ENCODE data around the gene ZNF17.
"Not testable (repeated sequence)": the region's sequence is repeated elsewhere in the genome, so short reads cannot be mapped to it uniquely, and the experiment has no call there.

ZNF17 gene

GRCh38 chr19:57410877-57411671, at the start of gene ZNF17:
TSS of gene ZNF17 (plus strand) at chr19:57411161. CDS start at chr19:57413616, 2,455 bp downstream.
- H3K27ac ChIP-seq, result no peak within 1 kb of the TSS
- DNase-seq (ENCODE audit: low read depth, low spot score), result peak; percentile 73

GRCh38 chr19:57362419-57362818, 48.5 kb upstream of the ZNF17 start:
- peak overlapping the region; percentile 61 for H3K27ac ChIP-seq

DNA sequence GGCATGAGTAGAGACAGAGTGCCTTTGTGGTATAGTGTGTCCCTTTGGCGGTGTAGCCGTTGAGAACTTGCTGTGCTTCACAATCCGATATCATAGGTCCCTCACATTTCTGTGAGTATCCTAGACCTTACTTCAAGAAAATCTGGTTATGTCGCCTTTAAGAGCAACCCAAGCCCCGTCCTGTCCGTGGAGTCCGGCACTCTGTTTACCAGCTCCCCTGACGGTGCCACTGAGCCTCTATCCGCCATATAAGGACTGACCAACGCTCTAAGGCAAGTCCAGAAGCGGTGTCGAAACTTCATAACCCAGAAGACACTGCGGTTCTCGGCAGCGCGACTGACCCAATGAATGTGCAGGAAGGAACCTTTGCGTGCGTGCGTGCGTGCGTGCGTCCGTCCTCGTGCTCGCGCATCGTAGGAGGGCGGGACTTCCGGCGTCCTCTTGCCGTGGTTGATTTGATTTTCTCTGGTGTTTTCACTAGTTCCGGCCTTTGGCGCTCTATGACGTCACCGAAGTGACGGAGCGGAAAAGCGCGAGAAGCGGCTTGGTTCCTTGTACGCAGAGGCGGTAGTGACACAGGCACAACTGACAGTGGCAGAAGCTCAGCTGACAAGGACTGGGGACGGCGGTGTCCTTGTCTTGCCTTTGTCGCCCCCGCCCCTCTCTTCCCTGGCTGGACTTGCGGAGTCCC, 47.8 kb upstream of the ZNF17 start, which contains the start of the genes TRAPPC2B and ZNF547:
Gene TRAPPC2B (plus strand): TSS at position 555 of the 691 bp plus-strand sequence. CDS start 1,283 bp downstream, outside the sequence.
Gene ZNF547 (plus strand): TSS at position 555 of the 691 bp plus-strand sequence. CDS start 5,005 bp downstream, outside the sequence.
- H3K27ac ChIP-seq, result peak within 1 kb of the TSS; percentile 61
- DNase-seq (ENCODE audit: low read depth, low spot score), result peak; percentile 98

More at GRCh38 chr19:57362419-57362818, 48.5 kb upstream of the ZNF17 start:
- no peak for DNase-seq (ENCODE audit: low read depth, low spot score)

DNA sequence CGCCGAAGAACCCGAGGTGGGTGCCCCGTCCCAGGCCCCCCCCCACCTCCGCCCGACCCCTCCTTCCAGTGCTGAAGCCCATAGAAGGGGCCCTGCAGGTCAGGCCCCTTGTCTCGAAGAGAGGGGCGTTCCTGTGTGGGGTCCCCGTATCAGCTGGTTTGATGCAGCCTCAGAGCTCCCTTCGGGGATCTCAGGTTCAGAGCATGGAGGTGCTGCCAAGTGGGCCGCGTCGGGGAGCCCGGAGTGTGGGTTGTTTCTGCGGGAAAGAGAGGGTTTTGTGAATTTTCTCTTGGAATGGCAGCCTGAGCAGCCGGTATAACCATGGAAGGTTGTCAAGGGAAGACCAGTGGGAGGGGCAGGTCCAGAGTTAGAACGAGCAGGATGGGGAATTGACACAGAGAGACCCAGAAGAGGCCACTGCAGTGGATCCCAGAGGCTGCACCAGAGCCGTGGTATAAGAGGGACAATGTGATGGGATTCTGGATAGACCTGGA, 47.2 kb upstream of the ZNF17 start:
- DNase-seq (ENCODE audit: low read depth, low spot score), result no peak
- H3K27ac ChIP-seq, result peak overlapping the region; percentile 61

DNA sequence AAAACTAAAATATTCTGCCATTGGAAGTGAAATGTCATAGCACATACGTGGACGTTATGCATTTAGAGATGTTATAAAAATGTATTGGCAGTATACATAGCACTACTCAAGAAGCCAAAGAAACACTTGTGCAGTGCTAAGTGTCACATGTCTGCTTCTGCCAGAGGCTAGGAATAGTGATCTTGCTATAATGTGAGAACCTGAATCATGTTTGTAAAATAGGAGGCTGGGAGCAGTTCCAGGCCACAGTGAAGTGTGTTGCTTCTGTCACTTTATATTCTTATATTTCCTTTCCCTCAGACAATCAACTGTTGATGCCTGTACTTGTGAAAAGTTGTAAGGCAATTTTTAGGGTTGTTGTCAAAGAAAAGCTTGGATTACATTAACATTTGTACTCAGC, 44.2 kb upstream of the ZNF17 start:
- DNase-seq (ENCODE audit: low read depth, low spot score), result no peak
- no peak overlapping the region for H3K27ac ChIP-seq

DNA sequence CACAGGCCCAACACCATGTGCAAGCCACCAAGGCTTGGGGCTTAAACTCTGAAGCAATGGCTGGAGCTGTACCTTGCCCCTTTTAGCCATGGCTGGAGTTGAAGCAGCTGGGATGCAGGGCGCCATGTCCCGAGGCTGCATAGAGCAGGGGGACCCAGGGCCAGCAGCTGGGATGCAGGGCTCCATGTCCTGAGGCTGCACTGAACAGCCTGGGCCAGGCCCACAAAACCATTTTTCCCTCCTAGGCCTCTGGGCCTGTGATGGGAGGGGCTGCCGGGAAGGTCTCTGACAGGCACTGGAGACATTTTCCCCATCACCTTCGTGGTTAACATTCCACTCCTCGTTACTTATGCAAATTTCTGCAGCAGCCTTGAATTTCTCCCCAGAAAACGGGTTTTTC, 36.8 kb upstream of the ZNF17 start:
- DNase-seq (ENCODE audit: low read depth, low spot score), result no peak

DNA sequence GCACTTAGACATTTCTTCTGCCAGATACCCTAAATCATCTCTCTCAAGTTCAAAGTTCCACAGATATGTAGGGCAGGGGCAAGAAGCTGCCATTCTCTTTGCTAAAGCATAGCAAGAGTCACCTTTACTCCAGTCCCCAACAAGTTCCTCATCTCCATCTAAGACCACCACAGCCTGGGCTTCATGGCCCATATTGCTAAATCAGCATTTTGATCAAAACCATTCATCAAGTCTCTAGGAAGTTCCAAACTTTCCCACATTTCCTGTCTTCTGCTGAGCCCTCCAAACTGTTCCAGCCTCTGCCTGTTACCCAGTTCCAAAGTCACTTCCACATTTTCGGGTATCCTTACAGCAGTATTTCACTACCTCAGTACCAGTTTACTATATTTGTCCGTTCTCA, 36.3 kb upstream of the ZNF17 start:
- H3K27ac ChIP-seq; DNase-seq (ENCODE audit: low read depth, low spot score): not testable (repeated sequence)

More for the DNA sequence above, 36.8 kb upstream of the ZNF17 start:
- no peak overlapping the region for H3K27ac ChIP-seq

GRCh38 chr19:57376151-57376550, 34.8 kb upstream of the ZNF17 start:
- no peak for DNase-seq (ENCODE audit: low read depth, low spot score)
- H3K27ac ChIP-seq, result no peak overlapping the region

GRCh38 chr19:57377498-57378146, 33.3 kb upstream of the ZNF17 start:
- DNase-seq (ENCODE audit: low read depth, low spot score), result no peak
- H3K27ac ChIP-seq, result no peak overlapping the region

DNA sequence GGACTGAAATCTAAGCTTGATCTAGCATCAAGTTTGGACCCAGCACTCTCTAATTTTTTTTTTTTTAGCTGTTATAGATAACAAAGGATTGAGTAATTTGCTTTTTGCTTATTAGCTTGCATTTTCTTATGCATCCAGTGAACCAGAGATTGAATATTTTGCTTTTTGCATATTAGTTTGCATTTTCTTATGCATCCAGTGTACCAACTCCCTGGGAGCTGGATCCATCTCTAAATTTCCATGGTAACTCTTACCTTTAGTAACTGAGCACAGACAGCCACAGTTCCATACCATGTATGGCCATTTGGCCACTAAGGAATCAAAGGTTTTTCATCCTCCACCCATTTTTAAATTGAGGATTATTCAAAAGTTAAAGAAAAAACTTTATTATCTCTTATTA, 30.0 kb upstream of the ZNF17 start:
- no peak for DNase-seq (ENCODE audit: low read depth, low spot score)
- no peak overlapping the region for H3K27ac ChIP-seq

- no peak for DNase-seq (ENCODE audit: low read depth, low spot score)
- no peak overlapping the region for H3K27ac ChIP-seq
Observed at GRCh38 chr19:57382806-57383488, 28.0 kb upstream of the ZNF17 start.

- no peak for DNase-seq (ENCODE audit: low read depth, low spot score)
- peak overlapping the region; percentile 53 for H3K27ac ChIP-seq
Observed at GRCh38 chr19:57389194-57389729, 21.7 kb upstream of the ZNF17 start.

GRCh38 chr19:57389730-57390598, 21.0 kb upstream of the ZNF17 start, which contains the start of gene ZNF548:
TSS of gene ZNF548 (plus strand) at chr19:57389854. CDS start at chr19:57390100, 246 bp downstream.
- H3K27ac ChIP-seq, result peak within 1 kb of the TSS; percentile 53
- peak; percentile 81 for DNase-seq (ENCODE audit: low read depth, low spot score)

GRCh38 chr19:57395710-57396109, 15.3 kb upstream of the ZNF17 start:
- no peak for DNase-seq (ENCODE audit: low read depth, low spot score)
- H3K27ac ChIP-seq, result no peak overlapping the region

GRCh38 chr19:57398868-57399267, 12.1 kb upstream of the ZNF17 start:
- no peak for DNase-seq (ENCODE audit: low read depth, low spot score)
- no peak overlapping the region for H3K27ac ChIP-seq

DNA sequence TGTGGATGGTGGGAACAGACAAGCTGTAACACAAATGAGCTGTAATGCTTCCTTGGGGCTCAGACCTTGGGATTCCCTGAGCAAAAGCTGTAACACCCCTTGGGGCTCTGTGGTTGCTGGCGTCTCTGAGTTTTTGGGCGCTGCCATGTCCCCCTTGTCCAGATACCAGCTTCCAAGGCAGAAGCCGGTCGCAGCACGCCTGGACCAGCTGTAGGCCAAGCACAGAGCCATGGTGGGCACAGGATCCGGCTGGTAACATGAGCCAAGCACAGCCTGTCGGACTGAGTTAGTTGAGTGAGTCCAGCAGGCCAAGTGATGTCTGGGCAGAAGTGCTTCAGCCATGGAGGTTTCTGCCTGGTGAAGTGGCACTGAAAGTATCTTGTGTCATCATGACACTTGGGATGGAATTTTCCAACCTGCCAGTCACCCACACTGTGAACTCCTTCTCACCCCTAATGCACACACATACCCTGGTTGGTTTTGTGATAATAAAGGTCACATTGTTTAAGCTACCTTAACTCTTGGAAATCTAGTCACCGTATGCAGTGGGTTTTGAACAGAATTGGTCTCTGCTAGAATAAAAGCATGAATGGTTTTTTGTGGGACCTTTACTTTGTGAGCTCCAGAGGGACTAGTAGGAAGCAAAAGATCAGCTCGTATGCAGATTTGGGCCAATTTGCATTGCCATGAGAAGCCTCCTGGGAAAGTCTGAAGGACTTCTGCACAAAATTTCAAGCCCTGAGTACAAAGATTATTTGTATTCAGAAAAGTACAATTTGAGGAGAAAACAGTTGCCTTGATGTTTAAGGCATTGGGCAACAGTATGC, 7.0 kb upstream of the ZNF17 start:
- no peak for DNase-seq (ENCODE audit: low read depth, low spot score)
- no peak overlapping the region for H3K27ac ChIP-seq

- DNase-seq (ENCODE audit: low read depth, low spot score), result no peak
- no peak overlapping the region for H3K27ac ChIP-seq
Observed at GRCh38 chr19:57406516-57407123, 4.3 kb upstream of the ZNF17 start.

Measured in epithelial cell of prostate (primary cell).